OCI-LY7 (cell line): Measurements from ENCODE around the gene BRD1. TPM values are rescaled to one million over a fixed set of nuclear protein-coding genes. Genes with fewer than 3 reads are reported as not detected.

Experiments
- BruUV-seq: library from RNA; stranded (reverse); fragments of 400-500 nt; replicated peaks from 2 replicates; lab custom pipeline; 2021; lab: Mats Ljungman, UMichigan
- CTCF ChIA-PET: fragments of 300-600 bp; sonication (Branson Sonifier 250); formaldehyde crosslinking; loops from one replicate; lab custom pipeline; 2022; ENCODE audit warnings: antibody characterized with exemption; ENCODE audit not compliant: unreplicated experiment; lab: Charles Lee
- POLR2A ChIA-PET: fragments of 300-600 bp; sonication (Branson Sonifier 250); formaldehyde crosslinking; loops from one replicate; lab custom pipeline; 2022; ENCODE audit warnings: antibody characterized with exemption; lab: Charles Lee
- DNase-seq: peaks from one replicate; pipeline ENCODE4 v3.0.0-alpha.2; 2015; ENCODE audit warnings: low spot score
- H2AFZ ChIP-seq: fragments of 200-600 bp; sonication (generic), shearing (Covaris generic); 2 replicates; pipeline ENCODE4 v1.6.1; 2014; ENCODE audit warnings: mild to moderate bottlenecking, antibody characterized with exemption, low read length, moderate library complexity
- H3K27ac ChIP-seq: fragments of 200-600 bp; sonication (generic); 2 replicates; pipeline ENCODE4 v1.5.1; 2014; ENCODE audit warnings: mixed run types, low read depth, mild to moderate bottlenecking, moderate library complexity, low read length, inconsistent platforms; ENCODE audit not compliant: poor library complexity, severe bottlenecking
- H3K36me3 ChIP-seq: fragments of 200-600 bp; sonication (generic); 2 replicates; pipeline ENCODE4 v1.6.1; 2014; ENCODE audit warnings: mild to moderate bottlenecking, antibody characterized with exemption, low read length, moderate library complexity, mixed read lengths; ENCODE audit not compliant: insufficient read depth
- H3K4me1 ChIP-seq: fragments of 200-600 bp; sonication (generic); 2 replicates; pipeline ENCODE4 v1.5.1; 2014; ENCODE audit warnings: mild to moderate bottlenecking, low read length; ENCODE audit not compliant: insufficient read depth, poor library complexity, severe bottlenecking
- H3K4me2 ChIP-seq: fragments of 200-600 bp; sonication (generic); 2 replicates; pipeline ENCODE4 v1.6.1; 2014; ENCODE audit warnings: mild to moderate bottlenecking, low read length
- H3K4me3 ChIP-seq: fragments of 200-600 bp; sonication (generic); 2 replicates; pipeline ENCODE4 v1.5.1; 2014; ENCODE audit warnings: mild to moderate bottlenecking, low read depth, low read length; ENCODE audit not compliant: poor library complexity, severe bottlenecking
- H3K79me2 ChIP-seq: fragments of 200-600 bp; sonication (generic); 2 replicates; pipeline ENCODE4 v1.6.1; 2016; ENCODE audit warnings: low read depth, mild to moderate bottlenecking, low read length, moderate library complexity, mixed read lengths; ENCODE audit not compliant: insufficient read depth
- H3K9me2 ChIP-seq: fragments of 200-600 bp; sonication (generic); 2 replicates; pipeline ENCODE4 v1.6.1; 2016; ENCODE audit warnings: mild to moderate bottlenecking, low read length, mixed read lengths; ENCODE audit not compliant: insufficient read depth
- H3K9me3 ChIP-seq: fragments of 200-600 bp; sonication (generic); 2 replicates; pipeline ENCODE4 v1.6.1; 2014; ENCODE audit warnings: mild to moderate bottlenecking, mixed run types, low read length, mixed read lengths
- H4K20me1 ChIP-seq: fragments of 200-600 bp; sonication (generic); 2 replicates; pipeline ENCODE4 v1.6.1; 2014; ENCODE audit warnings: mild to moderate bottlenecking, antibody characterized with exemption, low read length, moderate library complexity, mixed read lengths; ENCODE audit not compliant: insufficient read depth
- EZH2phosphoT487 ChIP-seq: fragments of 200-600 bp; sonication (generic); IDR thresholded peaks from 2 replicates; pipeline ENCODE4 v1.6.1; 2018; ENCODE audit warnings: low read depth, borderline replicate concordance, mild to moderate bottlenecking, mixed run types, antibody characterized with exemption, low read length, moderate library complexity, mixed read lengths
- intact Hi-C: fragments of 100-400 bp; cut with micrococcal nuclease; formaldehyde crosslinking; loops from one replicate; pipeline ENCODE4 v1.10.0; 2022; ENCODE audit not compliant: unreplicated experiment
- total RNA-seq, 2 experiments: library from RNA; depleted of rRNA in 1 of 2; stranded (reverse); fragments of >200 nt in 1 of 2; shearing (Covaris generic) in 1 of 2; gene quantifications; 2 replicates each; pipeline ENCODE4 v1.2.3, GENCODE V29; 2014 to 2022
- TF ChIP-seq, protein P1 (sequence below): fragments of 200-600 bp; sonication (generic); conservative IDR thresholded peaks from 2 replicates; pipeline ENCODE4 v1.5.1; 2014; ENCODE audit warnings: mild to moderate bottlenecking, antibody characterized with exemption, low read length, moderate library complexity, mixed read lengths

BRD1 gene
- total RNA-seq, 2 experiments from 2014 or later: 38.1 to 46.6 TPM

DNA sequence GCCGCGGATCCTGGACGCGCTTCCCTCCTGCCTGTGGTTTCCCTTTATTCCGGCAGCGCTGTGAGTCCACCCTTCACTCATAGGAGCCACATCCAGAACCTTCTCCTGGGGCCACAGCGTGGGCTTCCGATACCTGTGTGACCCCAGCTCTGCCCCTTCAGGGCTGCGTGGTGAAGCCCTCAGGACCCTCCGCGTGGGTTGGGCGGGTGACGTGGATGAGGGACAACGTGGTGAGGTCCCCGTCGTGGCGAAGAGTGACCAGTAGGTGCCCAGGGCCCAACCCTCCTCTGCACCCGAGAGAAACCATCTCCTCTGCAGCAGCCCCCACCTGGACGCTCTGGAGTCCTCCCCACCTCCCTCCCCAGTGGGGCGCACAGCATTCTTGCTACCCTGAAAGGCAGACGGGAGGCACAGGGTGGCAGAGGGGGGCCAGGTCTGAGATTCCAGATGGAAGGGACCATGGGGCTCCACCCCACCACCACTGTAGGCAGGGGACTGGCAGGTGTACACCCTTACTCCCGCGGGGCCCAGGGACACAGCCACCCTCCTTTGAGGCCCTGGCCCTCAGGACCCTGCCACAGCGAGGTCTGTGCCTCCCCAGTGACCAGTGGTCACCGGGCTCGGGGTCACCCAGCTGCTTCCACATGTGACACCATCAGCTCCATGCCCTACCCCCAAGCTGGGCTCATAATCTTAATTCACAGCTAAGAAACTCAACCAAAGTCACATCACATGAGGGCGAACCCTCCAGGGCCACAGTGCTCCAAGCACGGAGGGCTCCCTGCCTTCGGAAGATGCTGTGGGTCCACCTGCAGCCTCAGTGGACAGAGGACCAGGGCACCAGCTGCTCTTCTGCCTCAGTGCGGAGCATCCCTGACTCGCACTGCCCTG, 22.6 kb upstream of the BRD1 start:
- Histone ChIP-seq H3K27ac (no peak overlapping the region), H3K4me2 (no peak overlapping the region), H3K9me3 (no peaks in the 10 kb centered on the region), H3K9me2 (no peaks in the 10 kb centered on the region), H3K4me3 (no peak overlapping the region), H3K36me3 (no peaks in the 10 kb centered on the region), H3K79me2 (peaks cover 11% of the 10 kb centered on the region), H2AFZ (no peak overlapping the region), H3K4me1 (peaks cover 16% of the 10 kb centered on the region), H4K20me1 (peaks cover 8% of the 10 kb centered on the region; the same call in 1 of the 2 replicates)
- BruUV-seq: no TSS peak
- ChIA-PET POLR2A (no interaction called here), CTCF (no interaction called here)
- intact Hi-C loops: no loop called here
- TF ChIP-seq, protein P1, sequence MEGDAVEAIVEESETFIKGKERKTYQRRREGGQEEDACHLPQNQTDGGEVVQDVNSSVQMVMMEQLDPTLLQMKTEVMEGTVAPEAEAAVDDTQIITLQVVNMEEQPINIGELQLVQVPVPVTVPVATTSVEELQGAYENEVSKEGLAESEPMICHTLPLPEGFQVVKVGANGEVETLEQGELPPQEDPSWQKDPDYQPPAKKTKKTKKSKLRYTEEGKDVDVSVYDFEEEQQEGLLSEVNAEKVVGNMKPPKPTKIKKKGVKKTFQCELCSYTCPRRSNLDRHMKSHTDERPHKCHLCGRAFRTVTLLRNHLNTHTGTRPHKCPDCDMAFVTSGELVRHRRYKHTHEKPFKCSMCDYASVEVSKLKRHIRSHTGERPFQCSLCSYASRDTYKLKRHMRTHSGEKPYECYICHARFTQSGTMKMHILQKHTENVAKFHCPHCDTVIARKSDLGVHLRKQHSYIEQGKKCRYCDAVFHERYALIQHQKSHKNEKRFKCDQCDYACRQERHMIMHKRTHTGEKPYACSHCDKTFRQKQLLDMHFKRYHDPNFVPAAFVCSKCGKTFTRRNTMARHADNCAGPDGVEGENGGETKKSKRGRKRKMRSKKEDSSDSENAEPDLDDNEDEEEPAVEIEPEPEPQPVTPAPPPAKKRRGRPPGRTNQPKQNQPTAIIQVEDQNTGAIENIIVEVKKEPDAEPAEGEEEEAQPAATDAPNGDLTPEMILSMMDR: no peak
- TF ChIP-seq EZH2phosphoT487: no peak
- no peak for DNase-seq

DNA sequence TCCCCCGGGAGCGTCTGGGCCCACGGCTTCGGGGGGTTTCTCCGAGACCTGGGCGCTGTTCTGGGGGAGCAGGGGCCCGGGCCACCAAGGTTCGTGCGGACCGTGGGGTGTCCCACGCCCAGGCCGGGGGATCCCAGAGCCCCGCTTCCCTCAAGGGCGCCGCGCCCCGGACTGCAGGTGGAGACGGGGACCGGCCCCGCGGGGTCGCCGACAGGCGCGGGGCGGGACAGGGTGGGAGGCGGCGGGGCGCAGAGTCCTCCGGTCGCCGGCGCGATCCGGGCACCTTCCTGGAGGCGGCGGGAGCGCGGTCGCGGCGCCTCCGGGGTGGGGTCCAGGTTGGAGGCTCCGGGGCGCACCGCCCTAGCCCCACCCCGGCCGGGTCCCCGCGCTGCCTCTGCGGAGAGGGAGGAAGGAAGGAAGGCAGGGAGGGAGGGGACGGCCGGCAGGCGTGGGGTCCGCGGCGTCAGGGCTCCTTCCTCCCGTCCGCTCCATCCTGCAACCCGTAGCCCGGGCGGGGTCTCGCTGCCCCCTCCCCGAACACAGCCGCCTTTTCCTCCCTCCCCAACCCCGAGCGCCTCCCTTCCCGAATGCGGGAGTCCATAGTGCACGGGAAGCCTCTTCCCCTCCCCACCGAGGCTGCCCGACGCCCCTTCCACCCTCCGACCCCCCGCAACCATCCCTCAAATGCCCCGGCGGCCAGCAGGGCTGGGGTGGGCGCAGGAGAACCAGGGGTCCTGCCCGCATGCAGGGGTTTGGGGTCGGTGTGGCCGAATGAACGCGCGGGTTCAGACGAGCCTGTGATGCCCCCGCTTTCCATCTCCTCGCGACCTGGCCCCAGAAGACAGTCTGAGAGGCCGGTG, 21.7 kb upstream of the BRD1 start:
- Histone ChIP-seq H3K4me2 (no peak overlapping the region), H3K9me3 (no peaks in the 10 kb centered on the region), H3K4me1 (peaks cover 10% of the 10 kb centered on the region), H2AFZ (no peak overlapping the region), H3K79me2 (peaks cover 2% of the 10 kb centered on the region; the same call in 1 of the 2 replicates), H3K27ac (no peak overlapping the region), H3K4me3 (no peak overlapping the region), H3K9me2 (no peaks in the 10 kb centered on the region), H3K36me3 (no peaks in the 10 kb centered on the region), H4K20me1 (no peaks in the 10 kb centered on the region)
- CTCF ChIA-PET: no interaction called here
- TF ChIP-seq, protein P1: no peak
- TF ChIP-seq EZH2phosphoT487: no peak
- intact Hi-C loops: no loop called here
- no peak for DNase-seq
- POLR2A ChIA-PET: no interaction called here
- BruUV-seq: no TSS peak
